Activated naive CD8-positive, alpha-beta T cell (primary cell): ENCODE data around the gene PHF21B.
"Not testable (repeated sequence)": the region's sequence is repeated elsewhere in the genome, so short reads cannot be mapped to it uniquely, and the experiment has no call there.

Experiments used
- H3K27ac Mint-ChIP-seq: one replicate; pipeline ENCODE4 v1.8.0; 2021; ENCODE audit warnings: mixed read lengths
- H3K27me3 Mint-ChIP-seq: one replicate; pipeline ENCODE4 v1.8.0; 2021; ENCODE audit warnings: mixed read lengths
- H3K36me3 Mint-ChIP-seq: one replicate; pipeline ENCODE4 v1.8.0; 2021; ENCODE audit warnings: mixed read lengths
- H3K4me1 Mint-ChIP-seq: one replicate; pipeline ENCODE4 v1.8.0; 2021; ENCODE audit warnings: low read depth, mixed read lengths
- H3K4me3 Mint-ChIP-seq: one replicate; pipeline ENCODE4 v1.8.0; 2021; ENCODE audit warnings: mild to moderate bottlenecking, mixed read lengths
- H3K9me3 Mint-ChIP-seq: one replicate; pipeline ENCODE4 v1.8.0; 2021; ENCODE audit warnings: low read depth, mixed read lengths

Gene PHF21B

DNA sequence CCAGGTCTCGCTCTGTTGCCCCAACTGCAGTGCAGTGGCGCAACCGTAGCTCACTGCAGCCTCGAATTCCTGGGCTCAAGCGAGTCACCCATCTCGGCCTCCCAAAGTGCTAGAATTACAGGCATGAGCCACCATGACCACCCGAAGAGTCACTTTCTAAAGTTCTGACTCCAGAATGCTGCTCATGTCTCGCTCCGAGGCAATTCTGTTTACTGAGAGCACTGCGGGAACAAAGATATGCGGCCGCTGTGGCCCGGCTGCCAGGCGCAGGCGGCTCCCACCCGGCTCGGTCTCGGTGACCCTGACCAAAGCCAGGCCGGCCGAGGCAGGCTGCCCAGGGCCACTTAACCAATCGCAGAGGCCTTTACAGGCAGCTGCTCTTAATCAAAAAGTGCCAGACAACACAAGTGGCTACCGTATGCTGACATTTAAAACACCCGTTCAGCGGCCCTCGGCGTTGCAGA, 78.7 kb downstream of the PHF21B start:
- Mint-ChIP-seq H3K27me3 (peaks cover 2% of the 10 kb centered on the region), H3K36me3 (no peaks in the 10 kb centered on the region), H3K4me1 (no peaks in the 10 kb centered on the region), H3K9me3 (no peaks in the 10 kb centered on the region), H3K27ac (no peak overlapping the region), H3K4me3 (no peak overlapping the region)

- Mint-ChIP-seq H3K27me3 (peaks cover 2% of the 10 kb centered on the region), H3K4me1 (no peaks in the 10 kb centered on the region), H3K36me3 (no peaks in the 10 kb centered on the region), H3K9me3 (no peaks in the 10 kb centered on the region), H3K27ac (no peak overlapping the region), H3K4me3 (no peak overlapping the region)
Measured at GRCh38 chr22:44930711-44931035, 79.1 kb downstream of the PHF21B start.

DNA sequence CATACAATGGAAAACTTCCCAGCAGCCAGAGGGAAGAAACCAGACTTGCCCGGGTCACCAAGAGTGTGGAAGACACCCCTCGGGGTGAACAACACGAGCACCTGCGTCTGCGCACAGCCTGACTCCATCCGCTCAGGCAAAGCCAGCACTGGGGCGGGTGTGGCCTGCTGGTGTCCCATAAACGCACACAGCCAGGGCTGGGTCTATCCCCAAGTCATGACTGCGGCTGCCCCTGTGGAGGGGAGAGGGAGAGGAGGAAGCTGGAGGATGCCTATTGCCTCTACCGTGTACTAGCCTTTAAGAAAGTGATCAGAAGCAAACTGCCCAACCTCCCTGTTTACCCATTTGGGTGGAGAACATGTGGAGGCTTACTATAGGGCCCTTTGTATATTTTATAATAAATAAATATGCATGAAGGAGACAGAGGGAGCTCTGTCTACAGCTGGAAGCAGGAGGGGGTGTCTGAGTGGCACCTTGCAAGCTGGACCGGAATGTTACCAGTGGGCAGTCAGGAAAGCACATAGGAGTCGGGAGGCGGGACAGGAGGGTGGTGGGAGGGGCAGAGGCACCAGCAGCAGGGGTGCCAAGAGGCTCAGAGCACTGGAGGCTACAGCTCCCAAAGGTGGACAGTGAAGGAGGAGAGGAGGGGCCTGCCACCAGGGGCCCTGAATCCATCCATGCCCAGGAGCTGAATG, 79.6 kb downstream of the PHF21B start:
- H3K36me3 Mint-ChIP-seq, result no peaks in the 10 kb centered on the region
- H3K9me3 Mint-ChIP-seq, result no peaks in the 10 kb centered on the region
- no peak overlapping the region for H3K4me3 Mint-ChIP-seq
- no peaks in the 10 kb centered on the region for H3K4me1 Mint-ChIP-seq
- H3K27me3 Mint-ChIP-seq, result peaks cover 2% of the 10 kb centered on the region
- H3K27ac Mint-ChIP-seq, result no peak overlapping the region

GRCh38 chr22:44929359-44930015, 80.3 kb downstream of the PHF21B start:
- H3K36me3 Mint-ChIP-seq, result no peaks in the 10 kb centered on the region
- H3K27ac Mint-ChIP-seq, result no peak overlapping the region
- no peak overlapping the region for H3K4me3 Mint-ChIP-seq
- no peaks in the 10 kb centered on the region for H3K4me1 Mint-ChIP-seq
- peaks cover 2% of the 10 kb centered on the region for H3K27me3 Mint-ChIP-seq
- H3K9me3 Mint-ChIP-seq, result no peaks in the 10 kb centered on the region

- no peaks in the 10 kb centered on the region for H3K36me3 Mint-ChIP-seq
- no peak overlapping the region for H3K4me3 Mint-ChIP-seq
- H3K27me3 Mint-ChIP-seq, result peaks cover 2% of the 10 kb centered on the region
- no peak overlapping the region for H3K27ac Mint-ChIP-seq
- H3K4me1 Mint-ChIP-seq, result no peaks in the 10 kb centered on the region
- H3K9me3 Mint-ChIP-seq, result no peaks in the 10 kb centered on the region
Measured at GRCh38 chr22:44928711-44929358, 81.0 kb downstream of the PHF21B start.

DNA sequence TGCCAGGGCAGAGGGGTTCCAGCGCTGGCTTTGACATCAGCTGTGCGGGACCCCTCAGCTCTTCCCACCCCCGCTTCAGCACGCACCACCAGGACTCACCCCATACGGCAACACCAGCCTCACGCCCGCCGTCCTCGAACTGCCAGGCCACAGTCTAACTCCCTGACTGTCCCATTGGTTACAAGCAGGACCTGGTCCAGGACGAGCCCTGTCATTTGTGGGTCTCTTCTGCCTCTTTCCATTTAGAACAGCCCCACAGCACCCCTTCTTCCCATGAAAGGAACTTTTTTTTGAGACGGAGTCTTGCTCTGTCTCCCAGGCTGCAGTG, 81.7 kb downstream of the PHF21B start:
- H3K4me3 Mint-ChIP-seq, result no peak overlapping the region
- no peak overlapping the region for H3K27ac Mint-ChIP-seq
- H3K27me3 Mint-ChIP-seq, result peaks cover 2% of the 10 kb centered on the region
- H3K36me3 Mint-ChIP-seq, result no peaks in the 10 kb centered on the region
- H3K9me3 Mint-ChIP-seq, result no peaks in the 10 kb centered on the region
- no peaks in the 10 kb centered on the region for H3K4me1 Mint-ChIP-seq

- Mint-ChIP-seq H3K4me3 (no peak overlapping the region), H3K27me3 (peaks cover 2% of the 10 kb centered on the region), H3K36me3 (no peaks in the 10 kb centered on the region), H3K4me1 (no peaks in the 10 kb centered on the region), H3K27ac (no peak overlapping the region), H3K9me3 (no peaks in the 10 kb centered on the region)
Measured at GRCh38 chr22:44927463-44928135, 82.2 kb downstream of the PHF21B start.

DNA sequence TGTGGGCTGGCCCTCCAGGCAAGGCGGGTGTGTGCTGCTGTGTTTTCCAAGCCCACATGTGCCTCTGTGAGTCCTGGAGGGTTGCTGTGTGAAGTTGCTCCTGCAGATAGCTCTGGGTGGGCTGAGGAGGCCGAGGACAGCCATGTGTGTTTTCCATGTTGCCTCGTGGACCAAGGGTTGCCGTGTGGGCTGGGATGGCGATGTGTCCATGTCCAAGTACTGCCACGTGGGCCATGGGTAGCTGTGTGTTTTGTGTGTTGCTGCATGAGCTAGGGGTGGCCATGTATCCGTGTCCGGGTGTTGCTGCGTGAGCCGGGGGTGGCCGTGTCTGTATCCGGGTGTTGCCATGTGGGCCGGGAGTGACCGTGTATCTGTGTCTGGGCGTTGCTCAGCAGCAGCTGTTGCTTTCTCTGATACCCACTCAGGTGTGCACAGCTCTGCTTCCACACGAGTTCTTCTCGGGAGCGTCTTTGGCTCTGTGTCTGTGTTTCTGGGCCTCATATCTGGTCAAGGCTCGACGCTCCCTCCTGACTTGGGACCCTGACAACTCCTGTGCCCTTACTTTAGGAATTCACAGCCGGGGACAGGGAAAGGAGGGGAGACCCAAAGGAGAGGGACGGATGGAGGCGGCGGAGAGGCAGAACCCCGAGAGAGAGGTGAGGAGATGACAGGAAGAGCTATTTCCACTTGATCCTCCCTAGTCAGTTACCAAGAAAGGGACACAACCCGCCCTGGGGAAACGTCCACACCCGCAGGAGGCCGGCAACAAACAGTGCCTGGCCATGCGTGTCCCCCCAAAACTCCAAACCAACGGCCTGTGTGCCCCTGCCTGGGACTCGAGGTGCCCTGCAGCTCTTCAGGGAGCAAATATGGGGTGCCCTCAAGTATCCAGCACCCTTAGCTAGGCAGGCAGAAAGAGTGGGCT, 83.1 kb downstream of the PHF21B start:
- Mint-ChIP-seq H3K9me3 (no peaks in the 10 kb centered on the region), H3K4me1 (no peaks in the 10 kb centered on the region), H3K36me3 (no peaks in the 10 kb centered on the region), H3K27ac (no peak overlapping the region), H3K27me3 (no peaks in the 10 kb centered on the region), H3K4me3 (no peak overlapping the region)

DNA sequence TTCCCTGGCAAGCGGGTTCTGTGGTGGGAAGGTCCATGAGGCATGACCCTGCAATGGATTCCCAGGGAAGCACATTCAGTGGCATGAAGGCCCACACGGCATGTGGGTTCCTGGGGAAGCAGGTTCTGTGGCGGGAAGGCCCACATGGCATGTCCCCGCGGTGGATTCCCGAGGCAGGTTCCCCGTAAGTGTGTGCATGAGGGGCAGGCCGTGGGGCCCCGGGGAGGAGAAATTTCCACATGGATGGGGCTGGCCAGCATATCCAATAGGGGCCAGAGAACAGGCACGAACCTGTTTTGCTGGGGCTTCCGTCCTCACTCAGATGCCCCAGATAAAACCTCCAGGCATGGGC, 83.7 kb downstream of the PHF21B start:
- Mint-ChIP-seq H3K9me3 (no peaks in the 10 kb centered on the region), H3K36me3 (no peaks in the 10 kb centered on the region), H3K4me1 (no peaks in the 10 kb centered on the region), H3K4me3 (no peak overlapping the region), H3K27me3 (no peaks in the 10 kb centered on the region), H3K27ac (no peak overlapping the region)

DNA sequence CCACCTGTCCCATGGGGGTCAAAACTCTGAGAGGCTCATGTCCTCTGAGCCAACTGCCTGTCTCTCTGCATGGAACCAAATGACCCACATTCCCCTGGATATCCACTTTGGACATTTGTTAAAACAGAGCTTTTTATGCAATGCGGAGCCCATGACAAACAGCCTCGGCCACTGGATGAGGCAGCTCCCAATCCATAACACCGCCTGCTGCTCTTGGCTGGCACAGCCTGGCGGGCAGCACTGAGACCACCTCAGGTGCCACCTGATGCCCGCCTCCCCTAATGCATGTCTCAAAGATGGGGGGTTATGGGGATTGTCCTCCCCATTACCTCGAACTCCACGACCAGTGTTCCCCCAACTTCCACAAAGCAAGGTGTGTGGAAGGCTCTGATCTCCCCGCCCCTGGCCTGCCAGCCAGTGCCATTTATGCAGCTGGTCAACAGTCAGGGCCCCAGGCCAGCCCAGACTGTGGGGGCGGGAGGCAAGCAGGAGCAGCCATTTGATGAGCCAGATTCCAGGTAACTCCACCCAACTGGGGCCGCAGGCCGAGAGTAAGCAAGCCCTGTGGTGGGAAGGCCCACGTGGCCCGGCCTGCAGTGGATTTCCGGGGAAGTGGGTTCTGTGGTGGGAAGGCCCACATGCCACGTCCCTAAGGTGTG, 84.2 kb downstream of the PHF21B start:
- Mint-ChIP-seq H3K27me3 (no peaks in the 10 kb centered on the region), H3K9me3 (no peaks in the 10 kb centered on the region), H3K27ac (no peak overlapping the region), H3K4me3 (no peak overlapping the region), H3K4me1 (no peaks in the 10 kb centered on the region), H3K36me3 (no peaks in the 10 kb centered on the region)

- Mint-ChIP-seq H3K36me3 (no peaks in the 10 kb centered on the region), H3K4me1 (no peaks in the 10 kb centered on the region), H3K27ac (no peak overlapping the region), H3K27me3 (no peaks in the 10 kb centered on the region), H3K9me3 (no peaks in the 10 kb centered on the region), H3K4me3 (no peak overlapping the region)
Measured at GRCh38 chr22:44924710-44925109, 85.1 kb downstream of the PHF21B start.

GRCh38 chr22:44924098-44924497, 85.7 kb downstream of the PHF21B start:
- Mint-ChIP-seq H3K36me3 (no peaks in the 10 kb centered on the region), H3K4me3 (no peak overlapping the region), H3K4me1 (no peaks in the 10 kb centered on the region), H3K27ac (no peak overlapping the region), H3K9me3 (no peaks in the 10 kb centered on the region), H3K27me3 (no peaks in the 10 kb centered on the region)

- not testable (repeated sequence) for H3K4me1 Mint-ChIP-seq, H3K27me3 Mint-ChIP-seq, H3K36me3 Mint-ChIP-seq, H3K4me3 Mint-ChIP-seq, H3K9me3 Mint-ChIP-seq, H3K27ac Mint-ChIP-seq
Measured at GRCh38 chr22:44921766-44922165, 88.0 kb downstream of the PHF21B start.

GRCh38 chr22:44920183-44920582, 89.6 kb downstream of the PHF21B start:
- no peak overlapping the region for H3K4me3 Mint-ChIP-seq
- no peaks in the 10 kb centered on the region for H3K9me3 Mint-ChIP-seq
- no peaks in the 10 kb centered on the region for H3K27me3 Mint-ChIP-seq
- no peak overlapping the region for H3K27ac Mint-ChIP-seq
- no peaks in the 10 kb centered on the region for H3K36me3 Mint-ChIP-seq
- H3K4me1 Mint-ChIP-seq, result no peaks in the 10 kb centered on the region
